Activated naive CD4-positive, alpha-beta T cell (primary cell): ENCODE measurements around the gene MAPK10.
"Not testable (repeated sequence)": the region's sequence is repeated elsewhere in the genome, so short reads cannot be mapped to it uniquely, and the experiment has no call there.

ENCODE experiments used
- DNase-seq, 4 experiments: peaks; one replicate each; lab custom pipeline; 2025; lab: John Stamatoyannopoulos, UW

MAPK10 gene

DNA sequence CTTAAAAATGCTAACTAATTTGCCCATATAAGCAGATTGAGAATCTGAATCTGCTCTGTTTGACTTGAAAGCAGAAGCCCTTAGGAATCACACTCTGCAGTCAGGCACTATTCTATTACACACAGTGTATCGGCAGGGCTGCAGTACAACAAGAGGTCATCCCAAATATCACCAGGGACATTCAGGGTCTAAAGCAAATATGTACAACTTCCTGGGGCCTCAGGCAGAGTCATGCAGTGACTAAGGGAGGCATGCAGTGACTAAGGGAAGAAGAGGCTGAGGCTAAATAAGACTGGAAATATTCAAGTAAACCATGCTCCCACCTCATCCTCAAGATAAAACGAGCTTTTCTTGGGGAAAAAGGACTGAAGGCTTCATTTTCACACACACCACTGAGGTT, 20.9 kb downstream of the MAPK10 start:
- no peak for DNase-seq

DNA sequence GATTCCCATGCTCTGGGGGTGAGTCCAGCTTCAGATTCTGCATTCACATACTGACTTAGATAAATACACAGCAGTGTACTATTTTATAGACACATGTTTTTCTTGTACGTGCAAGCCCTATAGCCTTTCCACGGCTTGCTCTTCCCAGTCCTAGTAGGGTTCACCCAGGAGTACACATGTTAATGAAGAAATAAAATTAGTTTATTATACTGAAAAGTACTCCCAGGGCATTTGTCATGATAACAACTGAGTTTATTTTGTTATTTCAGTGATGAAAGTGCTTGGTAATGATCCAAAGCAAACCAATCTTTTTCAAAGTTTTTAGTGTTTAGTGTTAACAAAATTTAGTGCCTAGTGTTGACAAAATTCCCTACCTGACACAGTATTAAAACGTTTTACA, 21.3 kb downstream of the MAPK10 start:
- DNase-seq, result no peak

DNA sequence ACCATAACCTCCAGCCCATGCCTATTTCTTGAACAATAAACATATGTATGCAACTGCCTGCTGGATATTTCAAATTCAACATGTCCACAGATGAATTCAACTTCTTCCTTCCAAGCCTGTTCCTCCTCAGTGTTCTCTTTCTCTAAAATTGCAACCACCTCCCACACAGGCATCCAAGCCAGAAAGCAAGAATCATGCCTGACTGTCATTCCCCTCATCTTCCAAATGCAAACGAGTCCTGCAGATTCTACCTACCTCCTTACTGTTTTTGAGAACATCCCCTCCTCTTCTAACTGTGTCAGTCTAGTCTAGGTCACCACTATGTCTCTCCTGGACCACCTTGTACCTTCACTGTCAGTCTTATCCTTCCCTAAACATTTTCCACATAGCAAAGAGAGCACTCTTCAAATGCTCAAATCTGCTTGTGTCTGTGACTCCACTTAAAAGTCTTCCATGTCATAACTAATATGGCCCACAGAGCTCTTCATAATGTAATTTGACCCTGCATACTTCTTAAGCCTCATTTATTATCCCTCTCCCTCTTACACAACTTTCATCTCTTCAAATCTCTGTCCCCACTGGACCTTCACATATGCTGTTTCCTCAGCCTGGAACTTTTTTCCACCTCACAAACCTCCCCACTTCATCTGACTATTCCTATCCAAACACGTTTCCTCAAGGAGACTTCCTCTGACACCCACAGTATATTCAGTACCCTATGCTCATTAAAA, 25.7 kb downstream of the MAPK10 start:
- DNase-seq, result no peak

DNA sequence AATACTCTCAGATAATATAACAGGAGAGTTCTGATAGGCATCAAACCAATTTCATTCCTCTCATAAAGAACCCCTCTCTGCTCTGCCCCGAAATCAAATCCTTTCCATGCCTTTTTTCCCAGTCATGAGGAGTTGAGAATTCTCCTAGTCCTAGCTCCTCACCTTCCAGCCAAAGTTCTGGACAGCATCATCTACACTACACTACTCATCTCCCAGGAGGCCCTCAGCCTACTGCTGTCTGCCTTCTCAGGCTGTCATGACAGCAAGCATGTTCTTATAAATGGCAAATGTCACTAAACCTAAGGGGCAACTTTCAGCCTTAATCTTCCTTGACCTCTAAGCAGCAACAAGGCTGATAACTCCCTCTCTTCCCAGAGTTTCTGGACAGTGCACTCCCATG, 26.6 kb downstream of the MAPK10 start:
- DNase-seq, result no peak

DNA sequence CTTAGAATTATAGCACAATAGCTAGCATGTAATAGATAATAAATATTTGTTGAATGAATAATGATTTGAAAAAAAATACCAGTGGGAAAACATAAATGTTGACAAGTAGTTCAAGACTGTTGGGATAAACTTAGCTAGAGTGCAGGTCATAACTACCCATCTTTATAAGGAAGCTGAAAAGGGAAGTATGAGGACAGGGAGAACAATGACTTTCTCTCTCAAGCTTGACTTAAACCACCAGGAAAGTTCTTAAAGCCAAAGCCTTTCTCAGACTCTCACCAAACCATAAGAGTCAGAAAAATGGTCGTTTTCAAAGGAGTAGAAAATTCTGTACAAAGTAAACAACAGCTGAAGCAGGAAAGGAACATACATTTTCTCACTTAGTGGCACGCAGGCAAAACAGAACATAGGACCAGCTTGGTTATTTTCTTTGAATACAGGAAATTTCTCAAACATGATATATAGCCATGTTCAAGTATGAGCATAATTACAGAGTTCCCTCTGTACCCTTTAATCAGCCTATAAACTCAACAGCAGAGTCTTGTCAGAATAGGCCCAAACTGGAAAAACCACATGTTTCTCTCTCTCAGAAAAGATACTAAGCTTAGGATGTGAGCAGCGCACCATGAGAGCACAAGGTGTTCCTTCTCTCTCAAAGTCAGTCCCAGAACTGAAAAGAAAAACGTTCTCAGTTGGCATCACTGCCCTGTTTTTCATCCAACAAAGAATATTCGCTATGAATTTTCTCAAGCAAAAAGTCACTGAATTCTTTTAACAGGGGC, 28.7 kb downstream of the MAPK10 start:
- DNase-seq, result no peak

DNA sequence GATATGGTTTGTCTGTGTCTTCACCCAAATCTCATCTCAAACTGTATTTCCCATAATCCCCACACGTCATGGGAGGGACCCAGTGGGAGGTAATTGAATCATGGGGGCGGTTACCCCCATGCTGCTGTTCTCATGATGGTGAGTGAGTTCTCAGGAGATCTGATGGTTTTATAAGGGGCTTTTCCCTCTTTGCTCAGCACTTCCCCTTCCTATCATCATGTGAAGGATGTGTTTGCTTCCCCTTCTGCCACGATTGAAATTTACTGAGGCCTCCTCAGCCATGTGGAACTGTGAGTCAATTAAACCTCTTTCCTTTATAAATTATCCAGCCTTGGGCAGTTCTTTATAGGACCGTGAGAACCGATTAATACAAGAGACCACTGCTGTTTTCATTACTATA, 29.4 kb downstream of the MAPK10 start:
- not testable (repeated sequence) for DNase-seq

DNA sequence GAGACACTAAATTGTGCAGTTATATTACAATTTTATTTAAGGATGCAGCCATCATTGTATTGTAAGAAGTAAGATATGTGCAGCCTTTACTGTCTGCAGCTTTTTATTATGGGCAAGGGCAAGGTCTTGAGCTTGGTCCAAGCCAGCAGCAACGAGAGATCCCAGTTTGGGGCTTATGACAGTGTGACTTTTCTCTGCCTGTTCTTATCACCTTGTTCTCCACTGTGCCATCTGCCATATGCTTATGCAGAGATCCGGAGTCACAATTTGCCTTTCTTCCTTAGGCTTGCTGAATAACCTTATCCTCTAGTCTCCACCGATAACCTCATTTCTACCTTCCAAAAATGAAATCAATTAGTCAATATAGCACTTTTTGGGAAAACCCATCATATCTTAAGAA, 30.4 kb downstream of the MAPK10 start:
- DNase-seq, result no peak

DNA sequence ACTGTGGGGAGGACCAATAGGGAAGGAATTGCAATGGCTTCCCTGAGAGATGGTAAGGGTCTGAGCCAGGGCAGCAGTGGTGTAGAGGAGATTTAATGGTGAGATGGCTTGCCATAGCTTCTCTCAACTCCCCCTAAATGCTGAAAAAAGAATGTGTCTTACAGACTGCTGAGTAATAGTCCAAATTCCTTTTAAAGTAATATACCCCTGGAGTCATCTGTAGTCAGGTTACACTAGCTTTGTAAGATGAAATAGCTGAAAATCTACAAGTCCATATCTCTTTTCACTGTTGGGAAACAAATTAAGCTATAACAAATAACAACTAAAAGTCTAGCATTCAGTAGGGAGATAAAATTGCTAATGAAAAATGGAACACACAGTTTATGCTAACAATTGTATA, 33.5 kb downstream of the MAPK10 start:
- DNase-seq, result no peak

DNA sequence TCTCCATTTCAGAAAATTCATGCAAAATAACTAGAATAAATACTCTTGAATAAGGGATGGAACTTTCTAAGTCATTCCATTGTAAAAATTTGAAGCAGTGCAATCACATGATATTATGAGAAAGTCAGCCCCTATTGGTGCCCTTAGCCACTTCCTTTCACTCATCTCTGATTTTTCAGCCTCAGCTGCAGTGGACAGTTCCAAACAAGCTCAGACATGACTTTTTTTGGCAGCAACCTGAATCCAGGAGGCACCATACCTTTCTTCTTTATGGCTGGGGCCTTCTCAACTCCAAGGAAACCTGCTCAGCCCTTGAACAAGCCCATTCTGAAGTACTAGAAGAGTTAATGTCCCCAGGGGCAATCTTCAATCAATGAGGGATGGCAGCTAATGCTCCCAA, 40.5 kb downstream of the MAPK10 start:
- DNase-seq, result no peak

DNA sequence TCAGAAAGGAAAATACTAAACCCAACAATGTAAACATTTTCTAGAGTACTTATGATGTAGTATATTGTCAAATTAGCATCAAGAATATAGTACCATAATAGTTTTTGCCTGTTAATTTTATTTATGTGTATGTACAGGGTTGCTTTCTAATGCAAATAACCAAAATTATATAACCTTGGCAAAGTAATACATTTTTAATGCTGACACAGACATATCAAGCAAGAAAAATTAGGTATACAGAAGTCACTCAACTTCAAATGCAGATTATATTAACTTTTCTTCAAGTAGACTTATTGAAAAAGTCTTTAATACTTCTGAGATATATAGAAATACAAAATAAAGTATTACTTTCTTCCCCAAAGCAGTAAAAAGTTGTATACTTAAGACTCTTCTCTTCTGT, 44.3 kb downstream of the MAPK10 start:
- DNase-seq, result no peak

DNA sequence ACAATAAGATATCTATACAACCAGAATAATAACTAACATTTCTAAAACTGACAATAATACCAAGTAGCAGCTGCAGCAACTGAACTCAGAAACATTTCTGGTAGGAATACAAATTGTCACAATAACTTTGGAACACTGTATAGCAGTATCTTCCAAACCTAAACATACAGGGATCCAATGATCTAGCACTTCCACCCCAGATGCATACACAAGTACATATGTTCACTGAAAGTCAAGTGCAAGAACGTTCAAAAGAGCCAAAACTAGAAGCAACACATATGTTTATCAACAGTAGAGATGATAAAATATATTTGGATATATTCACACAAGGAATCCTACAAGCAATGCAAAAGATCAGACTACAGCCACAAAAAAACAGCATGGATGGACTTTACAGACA, 46.2 kb downstream of the MAPK10 start:
- DNase-seq, result no peak

DNA sequence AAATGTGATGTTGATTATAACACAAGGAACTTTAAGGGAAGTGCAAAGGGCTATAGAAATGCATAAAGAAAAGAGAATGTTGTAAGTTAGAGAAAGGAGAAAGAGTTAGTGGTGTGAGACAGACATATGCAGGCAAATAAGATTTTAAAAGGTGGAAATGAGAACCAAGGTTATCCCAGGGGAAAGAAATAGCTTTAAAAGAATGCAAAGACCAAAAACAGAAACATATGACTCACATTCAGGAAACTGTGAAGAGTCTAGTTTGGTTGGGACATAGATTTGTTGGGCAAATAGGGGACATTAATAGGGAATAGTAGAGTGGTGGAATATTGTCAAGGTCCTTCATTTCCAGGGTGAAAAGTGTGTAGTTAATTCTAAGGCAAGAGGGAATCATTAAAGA, 52.4 kb downstream of the MAPK10 start:
- DNase-seq, result no peak

DNA sequence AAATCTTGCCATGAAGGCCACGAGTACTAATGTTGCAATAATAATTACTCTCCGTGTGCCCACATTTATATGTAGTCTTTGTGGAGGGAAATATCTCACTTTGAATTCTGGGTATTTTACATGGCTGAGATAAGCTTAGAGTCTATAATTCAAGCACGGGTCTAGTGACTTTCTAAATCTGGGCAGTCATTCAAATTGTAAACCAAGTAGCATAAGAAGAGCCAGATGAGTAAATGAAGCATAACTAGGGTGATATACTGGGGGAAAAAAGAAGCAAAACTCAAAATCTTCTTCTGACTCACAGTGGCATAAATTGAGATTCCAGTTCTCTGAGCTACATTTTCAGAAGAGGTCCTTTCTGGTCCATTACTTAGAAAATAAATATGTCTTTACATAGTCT, 53.0 kb downstream of the MAPK10 start:
- no peak for DNase-seq

DNA sequence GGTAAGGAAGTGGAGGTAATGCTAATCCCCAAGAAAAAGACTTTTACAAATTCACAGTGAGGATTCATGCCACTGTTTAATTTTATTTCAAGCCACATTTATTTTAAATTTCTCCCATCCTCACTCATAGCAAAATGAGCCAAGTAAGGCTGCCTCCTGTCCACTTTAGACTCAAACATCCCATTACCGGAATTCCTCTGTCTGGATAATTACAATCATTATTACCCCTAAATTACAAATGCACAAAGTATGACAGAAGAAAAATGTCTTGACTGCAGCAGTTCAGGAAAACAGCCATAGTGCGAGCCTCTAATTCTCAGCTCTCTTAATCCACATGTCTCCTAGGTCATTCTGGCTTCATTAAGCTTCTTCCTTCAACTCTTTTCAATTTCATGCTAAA, 57.0 kb downstream of the MAPK10 start:
- DNase-seq, result no peak

DNA sequence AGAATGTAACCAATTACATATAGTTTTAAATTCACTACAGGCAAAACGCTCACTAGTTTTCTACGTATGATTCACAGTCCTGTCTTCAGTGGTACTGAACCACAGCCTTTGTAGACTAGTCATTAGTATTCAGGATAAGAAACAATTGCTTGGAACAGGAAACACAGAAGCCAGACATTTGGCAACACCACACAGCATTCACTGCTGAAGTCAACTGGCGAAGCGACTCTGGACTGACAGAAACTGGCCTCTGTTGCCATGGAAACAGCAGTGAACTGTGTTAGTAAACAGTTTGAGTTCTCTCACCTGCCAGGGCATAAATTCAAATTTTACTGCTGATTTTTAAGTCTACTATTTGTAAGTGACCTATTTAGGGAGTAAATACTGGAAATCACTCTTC, 57.6 kb downstream of the MAPK10 start:
- no peak for DNase-seq

DNA sequence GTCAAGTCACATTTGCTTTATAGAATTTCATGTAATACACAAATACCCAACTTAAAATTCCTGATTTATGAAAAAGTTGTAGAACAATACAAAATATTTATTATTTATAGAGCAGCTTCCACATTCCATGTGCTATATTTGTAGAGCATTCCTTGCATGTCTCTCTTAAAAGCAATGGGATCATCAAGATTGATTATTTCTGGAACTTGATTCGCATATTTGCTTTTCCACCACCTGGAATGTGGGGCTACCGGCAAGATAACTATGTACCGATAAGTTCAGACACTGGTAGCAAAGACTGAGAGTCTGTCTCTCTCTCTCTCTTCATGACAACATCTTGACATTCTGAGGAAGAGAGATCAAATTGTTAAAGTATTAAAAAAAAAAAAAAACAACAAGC, 59.3 kb downstream of the MAPK10 start:
- DNase-seq, result no peak

DNA sequence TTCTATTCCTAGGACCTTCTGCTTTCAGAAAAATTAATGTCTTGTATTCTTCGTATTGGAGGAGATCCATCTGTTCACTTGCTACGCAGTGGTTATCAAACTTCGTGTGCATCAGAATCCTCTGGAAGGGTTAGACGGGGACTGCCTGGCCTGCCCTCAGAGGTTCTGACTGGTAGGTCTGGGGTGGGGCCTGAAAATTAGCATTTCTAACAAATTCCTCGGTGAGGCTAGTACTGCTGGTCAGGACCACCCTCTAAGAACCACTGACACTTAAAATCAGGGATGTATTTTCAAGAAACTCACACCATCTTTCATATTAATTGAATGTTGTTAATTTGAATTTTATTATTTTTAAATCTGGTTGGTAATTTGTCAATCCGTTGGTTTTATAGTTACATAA, 63.0 kb downstream of the MAPK10 start:
- DNase-seq, result no peak

DNA sequence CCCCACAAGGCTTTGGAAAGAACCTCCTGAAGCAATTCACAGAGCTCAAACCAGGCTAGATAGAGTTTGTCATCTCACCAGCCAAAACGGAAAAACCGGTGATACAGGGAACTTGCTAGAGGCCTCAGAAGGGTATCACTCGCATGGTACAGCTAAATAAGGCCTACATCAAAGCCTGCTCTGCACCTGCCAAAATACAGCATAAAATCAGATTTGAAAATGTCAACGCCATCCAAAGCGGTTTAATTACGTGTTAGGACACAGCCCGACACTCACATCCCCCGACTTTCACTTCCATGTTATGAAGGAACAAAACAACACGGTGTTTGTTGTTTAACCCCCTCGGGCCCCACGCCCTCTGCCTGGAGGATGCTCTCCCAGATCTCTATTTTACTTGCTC, 65.0 kb downstream of the MAPK10 start:
- DNase-seq, result no peak

DNA sequence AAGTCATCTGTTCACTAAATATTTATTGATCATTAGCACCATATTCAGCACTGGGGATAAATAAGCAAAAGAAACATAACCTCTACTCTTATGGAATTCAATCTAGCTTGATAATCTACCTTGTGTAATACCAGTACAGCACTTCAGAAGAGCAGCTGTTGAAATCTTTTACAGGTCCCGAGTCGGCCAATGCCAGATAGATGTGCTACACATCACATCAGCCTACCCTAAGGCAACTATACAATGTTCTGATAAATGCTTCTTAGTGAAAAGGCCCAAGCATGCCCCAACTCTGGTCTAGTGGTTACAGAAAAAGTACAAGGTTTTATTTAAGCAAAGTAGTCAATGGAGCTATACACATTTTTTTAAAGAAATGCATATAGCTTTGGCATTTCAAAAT, 68.7 kb downstream of the MAPK10 start:
- DNase-seq, result no peak

DNA sequence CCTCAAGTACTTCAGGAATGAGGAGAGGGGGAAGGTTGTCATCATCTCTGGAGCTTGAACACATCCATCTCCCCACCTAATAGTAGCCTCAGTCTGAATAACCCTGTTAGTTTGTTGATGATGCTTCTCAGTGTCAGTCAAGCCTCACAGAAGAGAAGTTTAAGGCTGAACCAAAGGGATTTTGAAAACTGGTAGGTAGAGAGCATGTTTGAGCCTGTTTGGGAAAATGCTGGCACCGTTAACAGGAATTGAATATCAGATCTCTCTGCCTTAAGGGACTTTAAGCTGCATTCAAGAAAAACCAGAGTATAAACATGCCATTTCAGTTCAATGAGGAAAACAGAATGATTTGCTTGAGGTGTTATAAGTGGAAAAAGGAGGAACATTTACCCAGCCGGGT, 73.1 kb downstream of the MAPK10 start:
- no peak for DNase-seq

DNA sequence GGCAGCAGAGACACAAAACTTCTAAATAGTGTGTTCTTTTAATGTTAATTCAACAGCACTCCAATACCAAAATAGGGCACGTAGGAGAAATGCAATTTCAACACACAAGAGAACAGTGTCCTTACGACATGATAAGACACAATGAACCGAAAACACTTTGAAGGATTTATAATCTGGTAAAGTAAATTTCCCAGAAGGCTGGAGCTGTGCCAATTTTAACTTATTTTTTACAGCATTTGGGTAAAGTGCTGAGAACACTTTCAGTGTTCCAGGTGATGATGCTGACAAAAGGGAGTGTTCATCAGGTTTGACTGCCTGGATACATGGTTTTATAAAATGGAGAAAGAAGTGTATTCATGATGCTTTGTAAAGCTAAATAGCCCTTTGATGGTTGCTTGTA, 76.5 kb downstream of the MAPK10 start:
- DNase-seq, result no peak

DNA sequence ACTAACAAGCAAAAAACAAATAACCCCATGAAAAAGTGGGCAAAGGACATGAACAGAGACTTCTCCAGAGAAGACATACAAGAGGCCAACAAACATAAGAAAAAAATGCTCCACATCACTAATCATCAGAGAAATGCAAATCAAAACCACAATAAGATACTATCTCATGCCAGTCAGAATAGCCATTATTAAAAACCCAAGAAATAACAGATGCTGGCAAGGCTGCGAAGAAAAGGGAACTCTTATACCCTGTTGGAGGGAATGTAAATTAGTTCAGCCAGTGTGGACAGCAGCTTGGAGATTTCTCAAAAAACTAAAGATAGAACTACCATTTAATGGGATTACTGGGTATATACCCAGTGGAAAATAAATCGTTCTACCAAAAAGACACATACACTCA, 79.6 kb downstream of the MAPK10 start:
- no peak for DNase-seq

DNA sequence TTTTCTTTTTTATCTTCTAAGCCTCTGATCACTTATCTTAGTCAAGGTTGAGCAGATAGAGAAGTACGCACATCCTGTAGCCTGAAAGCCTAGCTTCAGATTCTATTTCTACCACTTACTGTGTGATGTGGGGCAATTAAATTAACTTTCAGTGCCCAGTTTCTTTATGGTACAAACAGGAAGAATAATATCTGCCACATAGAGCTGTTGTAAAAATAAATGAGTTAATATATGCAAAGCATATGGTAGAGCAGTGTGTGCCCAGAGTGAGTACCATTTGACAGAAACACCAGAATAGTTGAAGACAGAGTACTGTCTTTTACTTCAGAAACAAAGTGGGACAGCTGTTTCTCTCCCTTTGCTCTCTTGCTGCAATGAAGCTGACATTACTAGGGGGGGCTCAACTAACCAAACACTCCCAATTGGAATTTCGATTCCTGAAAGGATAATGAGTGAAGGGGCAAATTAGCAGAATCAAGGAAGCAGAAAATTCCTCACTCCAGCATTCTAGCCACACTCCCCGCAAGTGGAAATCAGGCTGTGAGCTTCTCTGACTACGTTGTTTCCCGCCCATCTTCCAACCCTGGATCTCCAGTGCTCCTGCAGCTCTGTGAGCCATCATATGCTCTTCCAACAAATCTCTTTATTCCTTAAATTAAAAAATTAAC, 80.4 kb downstream of the MAPK10 start:
- no peak for DNase-seq
